SIG-M5 (cell line): Measurements from ENCODE around the gene CFAP100.

Experiments used
- DNase-seq: peaks from one replicate; lab custom pipeline; 2025; lab: John Stamatoyannopoulos, UW

The CFAP100 gene

GRCh38 chr3:126356373-126357264 is 38.1 kb upstream of the CFAP100 start:
- no peak for DNase-seq

GRCh38 chr3:126357295-126358037 is 37.2 kb upstream of the CFAP100 start, which contains the start of gene KLF15:
TSS of gene KLF15 (minus strand) at chr3:126357408. CDS start at chr3:126352922, 4,486 bp downstream.
- no peak for DNase-seq

DNA sequence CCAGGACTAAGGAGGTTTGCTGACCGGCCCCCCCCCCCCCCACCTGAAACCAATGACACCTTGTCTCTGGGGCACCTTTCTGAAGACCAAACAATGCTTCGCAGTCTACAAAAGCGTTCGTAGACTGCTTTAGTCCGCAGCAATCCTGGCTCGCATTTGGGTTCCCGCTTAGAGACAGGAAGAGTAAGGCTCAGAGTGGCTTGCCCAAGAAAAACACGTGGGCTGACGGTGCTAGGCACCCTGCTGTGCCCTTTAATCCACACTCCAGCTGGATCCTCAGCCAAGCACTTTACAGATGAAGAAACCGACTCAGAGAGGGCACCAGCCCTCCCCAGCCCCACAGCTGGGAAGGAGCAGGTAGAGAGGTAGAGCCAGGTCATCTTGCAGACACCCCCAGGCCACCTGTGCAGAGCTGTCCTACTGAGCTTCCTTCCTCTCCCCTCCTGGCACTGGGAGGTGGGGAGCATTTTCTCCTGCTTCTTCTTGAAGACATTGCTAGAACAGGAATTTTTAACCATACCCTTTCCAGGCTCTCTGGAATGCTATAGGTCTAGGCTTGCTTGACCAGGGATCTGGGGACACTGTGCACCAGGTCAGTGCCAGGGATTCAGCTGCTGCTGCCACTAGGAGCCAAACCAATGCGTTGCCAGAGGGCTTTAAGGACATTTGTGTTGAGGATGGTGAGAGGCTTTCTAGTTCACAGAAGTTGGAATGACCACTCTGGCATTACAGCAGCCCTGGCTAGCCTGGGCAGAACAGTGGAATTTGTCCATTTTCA is 36.5 kb upstream of the CFAP100 start:
- DNase-seq = no peak

GRCh38 chr3:126358816-126359181 is 35.9 kb upstream of the CFAP100 start:
- DNase-seq = no peak

DNA sequence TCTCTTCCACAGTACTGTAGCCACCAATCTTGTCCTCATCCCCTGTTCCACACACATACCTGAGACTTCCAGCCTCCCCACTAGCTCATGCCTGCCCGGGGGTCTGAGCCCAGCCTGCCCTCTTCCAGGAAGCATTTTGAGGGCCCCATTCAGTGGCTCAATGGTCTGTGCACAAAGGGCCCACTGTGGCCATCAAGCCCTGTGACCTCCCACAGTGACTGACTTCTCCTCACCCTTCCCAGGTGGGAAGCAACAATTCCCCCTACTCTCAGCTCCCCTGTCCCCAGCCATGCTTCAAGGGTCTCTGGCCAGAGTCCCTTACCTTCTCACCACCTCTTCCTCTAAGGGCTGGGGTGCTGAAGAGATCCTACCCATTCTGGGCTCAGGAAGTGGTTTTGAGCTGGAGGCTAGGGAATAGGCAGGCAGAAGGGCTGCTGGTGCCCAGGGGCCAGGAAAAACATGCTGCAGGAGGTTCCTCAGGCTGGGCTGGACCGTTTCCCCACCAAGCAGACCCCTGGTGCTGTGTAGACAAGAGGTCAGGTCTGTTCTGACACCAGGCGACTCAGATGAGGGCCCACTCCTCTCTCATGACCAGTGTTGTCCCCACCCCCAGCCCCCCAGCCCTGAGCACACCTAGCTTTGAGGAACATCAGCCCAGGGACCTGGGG is 34.5 kb upstream of the CFAP100 start:
- no peak for DNase-seq

DNA sequence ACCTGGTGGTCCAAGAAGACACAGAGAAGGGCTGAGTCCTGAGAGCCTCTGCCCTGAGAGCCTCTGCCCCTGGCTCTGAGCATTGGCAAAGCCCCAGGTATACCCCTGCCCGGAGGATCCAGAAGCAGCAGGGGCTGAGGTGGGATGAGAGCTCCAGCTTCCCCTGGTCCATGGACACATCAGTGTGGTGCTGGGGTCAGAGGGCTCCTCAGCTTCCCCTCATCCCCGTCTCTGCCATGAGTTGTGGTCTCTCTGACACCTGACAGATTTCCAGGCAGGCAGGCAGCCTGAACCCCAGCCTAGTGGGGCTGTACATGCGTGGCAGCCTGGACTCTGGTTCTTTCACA is 34.0 kb upstream of the CFAP100 start:
- no peak for DNase-seq

- no peak for DNase-seq
These were observed 33.5 kb upstream of the CFAP100 start for GRCh38 chr3:126361211-126361610.

- no peak for DNase-seq
These were observed 30.5 kb upstream of the CFAP100 start for GRCh38 chr3:126364130-126364695.

DNA sequence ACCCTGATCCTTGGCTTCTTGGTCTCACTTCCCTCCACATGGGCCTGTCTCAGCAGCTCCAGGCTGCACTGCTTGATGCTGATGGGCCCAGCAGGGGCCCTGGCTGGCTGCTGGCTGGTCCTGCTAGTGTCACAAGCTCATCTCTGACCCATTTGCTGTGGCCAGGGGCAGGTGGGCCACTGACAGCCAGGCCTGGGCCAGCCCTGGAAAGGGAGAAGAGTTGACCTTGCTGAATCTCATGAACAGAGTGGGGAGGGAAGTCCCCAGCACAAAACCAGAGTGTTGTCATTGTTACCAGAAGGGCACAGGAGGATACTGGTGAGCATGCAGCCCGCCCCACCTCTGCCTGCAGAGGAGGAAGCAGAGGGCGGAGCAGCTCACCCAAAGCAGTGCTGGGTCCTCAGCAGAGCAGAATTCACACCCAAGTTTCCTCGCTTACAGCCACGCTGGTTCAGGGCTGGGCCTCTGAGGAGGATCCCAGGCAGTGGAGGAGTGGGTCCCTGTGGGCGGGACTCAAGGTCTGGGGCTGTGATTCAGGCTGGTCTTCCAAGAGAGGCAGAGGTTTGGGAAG is 29.9 kb upstream of the CFAP100 start:
- no peak for DNase-seq

GRCh38 chr3:126365351-126366277 is 29.1 kb upstream of the CFAP100 start:
- no peak for DNase-seq

GRCh38 chr3:126367316-126367805 is 27.3 kb upstream of the CFAP100 start:
- no peak for DNase-seq

- DNase-seq = no peak
These were observed 25.2 kb upstream of the CFAP100 start for GRCh38 chr3:126369490-126369889.

- no peak for DNase-seq
These were observed 24.7 kb upstream of the CFAP100 start for GRCh38 chr3:126370055-126370454.

- DNase-seq = no peak
These were observed 24.1 kb upstream of the CFAP100 start for GRCh38 chr3:126370606-126371005.

- DNase-seq = no peak
These were observed 23.5 kb upstream of the CFAP100 start for GRCh38 chr3:126371096-126371705.

DNA sequence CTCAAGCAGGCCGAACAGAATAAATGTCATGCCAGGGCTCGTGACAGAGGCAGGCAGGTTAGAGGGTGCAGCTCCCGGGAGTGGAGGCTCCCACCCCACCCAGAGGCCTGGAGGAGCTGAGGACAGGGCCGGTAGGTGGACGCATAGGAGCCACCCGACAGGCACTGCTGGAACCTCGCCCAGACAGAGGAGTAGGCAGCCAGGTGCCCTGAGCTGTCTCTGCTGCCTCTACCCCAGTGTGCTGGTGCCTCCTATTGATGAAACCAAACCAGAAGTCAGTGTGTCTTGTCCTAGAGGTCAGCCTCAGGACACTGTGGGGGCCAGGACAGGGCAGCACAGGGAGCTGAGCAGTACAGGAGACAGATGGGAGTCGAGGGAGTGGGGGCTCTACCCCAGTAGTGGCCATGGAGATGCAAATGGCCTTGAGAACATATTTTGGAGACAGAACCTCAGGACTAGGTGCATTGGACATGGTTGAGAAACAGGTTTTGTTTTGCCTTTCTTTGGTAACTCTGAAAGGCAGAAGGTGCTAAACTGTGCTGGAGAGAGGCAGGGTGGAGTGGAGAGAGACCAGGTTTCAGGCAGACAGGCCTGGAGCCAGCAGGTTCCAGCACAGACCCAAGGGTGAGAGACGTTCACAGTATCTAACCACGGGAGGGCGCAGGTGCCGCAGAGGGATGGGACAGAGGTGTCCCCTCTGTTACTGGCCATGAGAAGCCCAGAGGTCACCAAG is 22.1 kb upstream of the CFAP100 start:
- no peak for DNase-seq

DNA sequence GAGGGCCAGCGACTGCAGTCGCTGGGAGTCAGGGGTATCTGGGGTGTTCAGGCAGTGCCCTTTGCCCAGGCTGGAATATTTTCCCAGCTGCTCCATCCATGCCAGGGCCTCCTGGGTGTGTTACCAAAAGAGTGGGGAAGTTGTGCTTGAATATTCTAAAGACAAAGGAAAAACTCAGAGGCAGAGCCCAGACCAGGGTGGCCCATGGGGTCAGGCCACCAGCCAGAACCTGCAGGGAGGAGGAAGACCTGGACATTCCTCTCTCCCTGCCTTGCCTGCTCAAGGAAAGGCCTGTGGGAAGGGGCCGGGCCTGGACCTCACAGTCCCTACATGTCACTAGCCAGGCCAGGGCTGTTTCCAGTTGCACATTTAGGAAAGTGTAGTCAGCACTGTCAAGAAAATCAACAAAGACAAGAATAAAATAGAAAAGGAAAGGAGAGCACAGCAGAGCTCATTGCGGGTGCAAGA is 21.5 kb upstream of the CFAP100 start:
- DNase-seq = no peak

- DNase-seq = no peak
These were observed 20.8 kb upstream of the CFAP100 start for GRCh38 chr3:126373682-126374601.
